HCT116 (cell line): Measurements from ENCODE around the gene PRKAG1. TPM values are rescaled to one million over a fixed set of nuclear protein-coding genes. Genes with fewer than 3 reads are reported as not detected.

Experiments
- ATAC-seq: fragments of 200-7000 bp; cut with Tn5 transposase; 2 replicates; pipeline ENCODE4 v1.9.1; 2020; ENCODE audit warnings: mild to moderate bottlenecking, moderate library complexity
- BruUV-seq: library from RNA; stranded (reverse); fragments of 400-500 nt; replicated peaks from 2 replicates; lab custom pipeline; 2021; lab: Mats Ljungman, UMichigan
- CTCF ChIA-PET: fragments of 300-600 bp; sonication (Branson Sonifier 250); formaldehyde crosslinking; loops from one replicate; lab custom pipeline; 2021; ENCODE audit warnings: antibody characterized with exemption; lab: Charles Lee
- POLR2A ChIA-PET: fragments of 300-600, 350-600 bp; sonication (Branson Sonifier 250); formaldehyde crosslinking; loops from one replicate; lab custom pipeline; 2021; ENCODE audit warnings: antibody characterized with exemption; lab: Charles Lee
- RAD21 ChIA-PET, 2 experiments: fragments of 300-600 bp; sonication (Branson Sonifier 250); formaldehyde crosslinking; loops; one replicate each; lab custom pipeline; 2023; ENCODE audit warnings: low total read pairs in 2 of 2; ENCODE audit not compliant: uncharacterized antibody in 2 of 2, unreplicated experiment in 2 of 2, low non-redundant PET in 1 of 2; lab: Charles Lee
- DNase-seq: peaks from one replicate; pipeline ENCODE4 v3.0.0-alpha.2; 2010; ENCODE audit warnings: low read depth, low spot score
- H2AFZ ChIP-seq: fragments of 200-600 bp; shearing (Covaris generic), sonication (generic); 2 replicates; pipeline ENCODE4 v1.6.1; 2017; ENCODE audit warnings: low read depth, mixed run types, mixed read lengths, antibody characterized with exemption, low read length; ENCODE audit not compliant: poor library complexity, severe bottlenecking
- H3K27ac ChIP-seq: 2 replicates; pipeline ENCODE4 v1.5.1; 2012; ENCODE audit warnings: low read depth, low read length
- H3K27me3 ChIP-seq: fragments of 200-600 bp; sonication (generic); 2 replicates; pipeline ENCODE4 v1.6.1; 2016; ENCODE audit warnings: mixed run types, low read length, mixed read lengths; ENCODE audit not compliant: insufficient read depth
- H3K36me3 ChIP-seq, 2 experiments: fragments of 200-500 bp in 1 of 2; fragments of 200-600 bp in 1 of 2; sonication (Bioruptor generic) in 1 of 2; sonication (generic) in 1 of 2; 2 replicates each; pipeline versions ENCODE4 v1.5.1 to v1.6.1; 2014 to 2016; ENCODE audit warnings: low read length in 2 of 2, inconsistent platforms in 1 of 2, mixed read lengths in 1 of 2, mixed run types in 1 of 2; ENCODE audit not compliant: insufficient read depth in 2 of 2, control insufficient read depth in 1 of 2
- H3K4me1 ChIP-seq, 2 experiments: fragments of 200-600 bp in 1 of 2; sonication (generic) in 1 of 2; 2 replicates each; pipeline versions ENCODE4 v1.5.1 to v1.6.1; 2012 to 2017; ENCODE audit warnings: low read length in 2 of 2, inconsistent platforms in 1 of 2, mild to moderate bottlenecking in 1 of 2, mixed read lengths in 1 of 2, mixed run types in 1 of 2, moderate library complexity in 1 of 2; ENCODE audit not compliant: insufficient read depth in 2 of 2, control insufficient read depth in 1 of 2
- H3K4me2 ChIP-seq: fragments of 200-600 bp; sonication (generic); 2 replicates; pipeline ENCODE4 v1.6.1; 2017; ENCODE audit warnings: mixed run types, low read length, mixed read lengths
- H3K4me3 ChIP-seq, 2 experiments: fragments of 200-600 bp in 1 of 2; sonication (generic) in 1 of 2; replicated peaks in 1 of 2; 2 replicates each; pipeline ENCODE4 v1.5.1; 2011 to 2016; ENCODE audit warnings: low read length in 2 of 2, control low read depth in 1 of 2, low read depth in 1 of 2, mild to moderate bottlenecking in 1 of 2, mixed read lengths in 1 of 2, mixed run types in 1 of 2
- H3K79me2 ChIP-seq: fragments of 200-600 bp; sonication (generic); 2 replicates; pipeline ENCODE4 v1.6.1; 2017; ENCODE audit warnings: mild to moderate bottlenecking, mixed run types, low read length, moderate library complexity, mixed read lengths; ENCODE audit not compliant: insufficient read depth
- H3K9ac ChIP-seq: fragments of 200-600 bp; sonication (generic); 2 replicates; pipeline ENCODE4 v1.6.1; 2016; ENCODE audit warnings: low read length, mixed read lengths
- H3K9me2 ChIP-seq: fragments of 200-600 bp; sonication (generic), shearing (Covaris generic); 2 replicates; pipeline ENCODE4 v1.6.1; 2017; ENCODE audit warnings: mixed run types, mild to moderate bottlenecking, moderate library complexity; ENCODE audit not compliant: insufficient read depth
- H3K9me3 ChIP-seq, 2 experiments: fragments of 200-500 bp in 1 of 2; fragments of 200-600 bp in 1 of 2; sonication (Bioruptor generic) in 1 of 2; sonication (generic) in 1 of 2; 2 replicates each; pipeline ENCODE4 v1.6.1; 2014 to 2017; ENCODE audit warnings: low read length in 2 of 2, mixed read lengths in 2 of 2, inconsistent platforms in 1 of 2, low read depth in 1 of 2, mild to moderate bottlenecking in 1 of 2, mixed run types in 1 of 2, moderate library complexity in 1 of 2; ENCODE audit not compliant: control insufficient read depth in 1 of 2, insufficient read depth in 1 of 2
- H4K20me1 ChIP-seq: fragments of 200-600 bp; sonication (generic), shearing (Covaris generic); 2 replicates; pipeline ENCODE4 v1.6.1; 2017; ENCODE audit warnings: mixed run types, mild to moderate bottlenecking, moderate library complexity; ENCODE audit not compliant: insufficient read depth
- ATF3 ChIP-seq: IDR thresholded peaks from 2 replicates; pipeline ENCODE4 v1.6.1; 2012
- CEBPB ChIP-seq: IDR thresholded peaks from 2 replicates; pipeline ENCODE4 v1.6.1; 2012; ENCODE audit warnings: low read depth
- CTCF ChIP-seq, 3 experiments: fragments of 200-600 bp in 1 of 3; sonication (generic) in 1 of 3; IDR thresholded peaks in 2 of 3; conservative IDR thresholded peaks in 1 of 3; 2 replicates each; pipeline ENCODE4 v1.5.1; 2012 to 2017; ENCODE audit warnings: low read depth in 2 of 3, low read length in 2 of 3, antibody characterized with exemption in 1 of 3, borderline replicate concordance in 1 of 3, control low read depth in 1 of 3, mild to moderate bottlenecking in 1 of 3, mixed read lengths in 1 of 3, mixed run types in 1 of 3, moderate library complexity in 1 of 3; ENCODE audit not compliant: insufficient read depth in 1 of 3
- ELF1 ChIP-seq: IDR thresholded peaks from 2 replicates; pipeline ENCODE4 v1.6.1; 2012; ENCODE audit warnings: low read depth, borderline replicate concordance
- MAX ChIP-seq: IDR thresholded peaks from 2 replicates; pipeline ENCODE4 v1.6.1; 2012
- POLR2A ChIP-seq: IDR thresholded peaks from 2 replicates; pipeline ENCODE4 v1.7.0; 2011; ENCODE audit warnings: borderline replicate concordance; ENCODE audit not compliant: insufficient read depth, insufficient read length; ENCODE audit errors: extremely low read depth
- POLR2AphosphoS5 ChIP-seq: IDR thresholded peaks from 2 replicates; pipeline ENCODE4 v1.6.1; 2011; ENCODE audit warnings: mild to moderate bottlenecking, low read depth, low read length, moderate library complexity
- SRF ChIP-seq: IDR thresholded peaks from 2 replicates; pipeline ENCODE4 v1.6.1; 2012; ENCODE audit warnings: low read depth
- YY1 ChIP-seq: IDR thresholded peaks from 2 replicates; pipeline ENCODE4 v1.6.1; 2011; ENCODE audit warnings: low read length, low read depth, moderate library complexity, mild to moderate bottlenecking; ENCODE audit not compliant: insufficient replicate concordance; ENCODE audit errors: extremely low read depth
- ZNF274 ChIP-seq: fragments of 200-500 bp; sonication (Bioruptor generic); IDR thresholded peaks from 2 replicates; pipeline ENCODE4 v1.6.1; 2014; ENCODE audit warnings: mild to moderate bottlenecking, low read depth, low read length, inconsistent platforms
- intact Hi-C: fragments of 100-400 bp; cut with micrococcal nuclease; formaldehyde crosslinking; loops from 2 replicates; pipeline ENCODE4 v1.10.0; 2022
- total RNA-seq: library from RNA; stranded (reverse); gene quantifications from one replicate; pipeline ENCODE4 v1.2.1, GENCODE V29; 2021; ENCODE audit not compliant: unreplicated experiment

The PRKAG1 gene
- total RNA-seq, 1 experiment from 2014 or later = 64.6 TPM

- POLR2A ChIA-PET = no interaction called here
- TF ChIP-seq ZNF274 (no peak), YY1 (no peak), CTCF (IDR thresholded peaks at IDR 0.05 in 2 of 3, conservative IDR thresholded peaks at IDR 0.05 in 1 of 3; ENCODE audit: borderline replicate concordance in 1 of 3, insufficient read depth in 1 of 3, low read depth in 2 of 3, low read length in 2 of 3) (no peak), MAX (no peak), CEBPB (no peak), ELF1 (no peak), POLR2AphosphoS5 (no peak), ATF3 (no peak), POLR2A (no peak), SRF (no peak)
- no peak overlapping the region for H3K27ac ChIP-seq
- H3K9ac ChIP-seq = no peak overlapping the region
- no peak for DNase-seq
- peaks cover 14% of the 10 kb centered on the region; the same call in 1 of the 2 replicates for H3K79me2 ChIP-seq
- H3K4me3 ChIP-seq = no peak overlapping the region
- no peak for ATAC-seq
- H3K9me2 ChIP-seq = no peaks in the 10 kb centered on the region
- no peaks in the 10 kb centered on the region for H4K20me1 ChIP-seq
- H2AFZ ChIP-seq = no peak overlapping the region
- CTCF ChIA-PET = interaction anchor here (2.5 kb wide), 1 partner anchor 17 kb away, joined by 7 read pairs; no protein-coding TSS in a partner anchor
- no TSS peak for BruUV-seq
- H3K4me2 ChIP-seq = no peak overlapping the region
- intact Hi-C loops = no loop called here
- H3K27me3 ChIP-seq = no peaks in the 10 kb centered on the region
- peaks cover 43 to 67% of the 10 kb centered on the region in 2 experiments for H3K36me3 ChIP-seq
- RAD21 ChIA-PET = no interaction called here
- H3K9me3 ChIP-seq = no peaks in the 10 kb centered on the region
- no peaks in the 10 kb centered on the region for H3K4me1 ChIP-seq
Measured at GRCh38 chr12:49026678-49027480, 8.3 kb upstream of the PRKAG1 start.
